Lung (tissue), 12 donors: ENCODE measurements around the gene LSM2. TPM values are rescaled to one million over a fixed set of nuclear protein-coding genes. Genes with fewer than 3 reads are reported as not detected.

Experiments used
- ATAC-seq: fragments of 200-7000 bp; cut with Tn5 transposase; one replicate; pipeline ENCODE4 v1.9.1; 2020; ENCODE audit warnings: moderate number of reproducible peaks; ENCODE audit not compliant: insufficient read depth, low FRiP score
- DNase-seq, 3 donors: peaks; one replicate each; pipeline ENCODE4 v3.0.0-alpha.2; 2013 to 2017
- H3K27ac ChIP-seq, 2 donors: one replicate each; pipeline ENCODE4 v1.5.1; 2013; ENCODE audit warnings: mild to moderate bottlenecking in 2 of 2, moderate library complexity in 2 of 2, control low read depth in 1 of 2, inconsistent platforms in 1 of 2, low read depth in 1 of 2, low read length in 1 of 2
- H3K27me3 ChIP-seq, 3 donors: one replicate each; pipeline ENCODE4 v1.5.1; 2013; ENCODE audit warnings: low read length in 2 of 3; ENCODE audit not compliant: control insufficient read depth in 3 of 3, insufficient read depth in 3 of 3
- H3K36me3 ChIP-seq, 4 donors: one replicate each; pipeline ENCODE4 v1.5.1; 2013; ENCODE audit warnings: low read length in 4 of 4, mild to moderate bottlenecking in 1 of 4, moderate library complexity in 1 of 4; ENCODE audit not compliant: control insufficient read depth in 4 of 4, insufficient read depth in 4 of 4
- H3K4me1 ChIP-seq, 5 donors: one replicate each; pipeline ENCODE4 v1.5.1; 2013; ENCODE audit warnings: low read length in 5 of 5, mild to moderate bottlenecking in 2 of 5, moderate library complexity in 1 of 5; ENCODE audit not compliant: control insufficient read depth in 5 of 5, insufficient read depth in 5 of 5
- H3K4me3 ChIP-seq: one replicate; pipeline ENCODE4 v1.5.1; 2013; ENCODE audit warnings: mild to moderate bottlenecking, control low read depth, moderate library complexity
- H3K9ac ChIP-seq, 2 donors: one replicate each; pipeline ENCODE4 v1.5.1; 2013; ENCODE audit warnings: low read length in 2 of 2, control low read depth in 1 of 2; ENCODE audit not compliant: insufficient read depth in 1 of 2
- H3K9me3 ChIP-seq, 4 donors: one replicate each; pipeline ENCODE4 v1.5.1; 2013; ENCODE audit warnings: low read length in 3 of 4, mild to moderate bottlenecking in 1 of 4, moderate library complexity in 1 of 4; ENCODE audit not compliant: control insufficient read depth in 4 of 4, insufficient read depth in 3 of 4
- WGBS, 2 donors: extraction: QIAGEN DNeasy Blood & Tissue Kit; methylation state at CpG; one replicate each; pipeline ENCODE4 v1.1.7; 2013; 5-methylcytosine and 5-hydroxymethylcytosine counted together
- polyA plus RNA-seq, 2 donors: library from polyadenylated mRNA; stranded (reverse); fragments of 200-250 nt; gene quantifications; one replicate each; pipeline ENCODE4 v1.2.1, GENCODE V29; 2013
- total RNA-seq, 2 donors: library from RNA; depleted of rRNA in 1 of 2; stranded (reverse); fragments of >200 nt in 1 of 2; gene quantifications; one replicate each; pipeline ENCODE4 v1.2.1, GENCODE V29; 2014 to 2021
- TF ChIP-seq, protein P1 (sequence below): IDR thresholded peaks from 2 replicates; pipeline ENCODE4 v1.5.1; 2012; ENCODE audit warnings: mild to moderate bottlenecking; ENCODE audit errors: control extremely low read depth, extremely low read depth
- donor health status: control.
- donor health status: control.
- donor health status: Bipolar disorder and iron deficiency.
- donor health status: healthy.
- donor health status: DM: yes; HTN: yes; CAD: no.

The LSM2 gene
- total and polyA plus RNA-seq, 4 donors: 22.0 to 66.7 (median 45.7) TPM

DNA sequence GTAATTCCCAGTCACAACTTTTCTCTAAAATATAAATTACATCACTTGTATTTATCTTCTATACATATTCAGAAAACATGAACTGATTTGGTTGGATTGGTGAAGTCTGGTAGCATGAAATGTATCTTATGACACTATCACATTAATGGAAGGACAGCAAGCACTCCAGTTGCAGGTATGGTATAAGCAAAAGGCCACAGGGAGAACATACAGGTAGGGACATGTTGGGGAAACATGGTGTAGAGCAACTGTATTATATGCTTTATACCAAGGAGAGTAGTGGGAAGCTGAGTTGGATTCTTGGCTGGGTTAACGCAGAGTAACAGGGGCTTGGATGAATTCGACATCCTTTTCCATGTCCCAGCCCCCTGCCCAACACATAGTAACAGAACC, 9.8 kb downstream of the LSM2 start:
- H3K4me1 ChIP-seq: peaks cover 0 to 13% (median 5%) of the 10 kb centered on the region in 5 donors
- H3K9me3 ChIP-seq: no peaks in the 10 kb centered on the region
- WGBS, 2 donors: 86 to 87% methylated on average over 2 of the region's 2 CpGs
- H3K9ac ChIP-seq: no peak overlapping the region
- DNase-seq (no peak), ATAC-seq (no peak)
- TF ChIP-seq, protein P1, sequence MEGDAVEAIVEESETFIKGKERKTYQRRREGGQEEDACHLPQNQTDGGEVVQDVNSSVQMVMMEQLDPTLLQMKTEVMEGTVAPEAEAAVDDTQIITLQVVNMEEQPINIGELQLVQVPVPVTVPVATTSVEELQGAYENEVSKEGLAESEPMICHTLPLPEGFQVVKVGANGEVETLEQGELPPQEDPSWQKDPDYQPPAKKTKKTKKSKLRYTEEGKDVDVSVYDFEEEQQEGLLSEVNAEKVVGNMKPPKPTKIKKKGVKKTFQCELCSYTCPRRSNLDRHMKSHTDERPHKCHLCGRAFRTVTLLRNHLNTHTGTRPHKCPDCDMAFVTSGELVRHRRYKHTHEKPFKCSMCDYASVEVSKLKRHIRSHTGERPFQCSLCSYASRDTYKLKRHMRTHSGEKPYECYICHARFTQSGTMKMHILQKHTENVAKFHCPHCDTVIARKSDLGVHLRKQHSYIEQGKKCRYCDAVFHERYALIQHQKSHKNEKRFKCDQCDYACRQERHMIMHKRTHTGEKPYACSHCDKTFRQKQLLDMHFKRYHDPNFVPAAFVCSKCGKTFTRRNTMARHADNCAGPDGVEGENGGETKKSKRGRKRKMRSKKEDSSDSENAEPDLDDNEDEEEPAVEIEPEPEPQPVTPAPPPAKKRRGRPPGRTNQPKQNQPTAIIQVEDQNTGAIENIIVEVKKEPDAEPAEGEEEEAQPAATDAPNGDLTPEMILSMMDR: no peak
- no peaks in the 10 kb centered on the region for H3K27me3 ChIP-seq
- no peak overlapping the region for H3K27ac ChIP-seq
- peaks cover 0 to 12% (median 10%) of the 10 kb centered on the region in 4 donors for H3K36me3 ChIP-seq
- no peak overlapping the region for H3K4me3 ChIP-seq

DNA sequence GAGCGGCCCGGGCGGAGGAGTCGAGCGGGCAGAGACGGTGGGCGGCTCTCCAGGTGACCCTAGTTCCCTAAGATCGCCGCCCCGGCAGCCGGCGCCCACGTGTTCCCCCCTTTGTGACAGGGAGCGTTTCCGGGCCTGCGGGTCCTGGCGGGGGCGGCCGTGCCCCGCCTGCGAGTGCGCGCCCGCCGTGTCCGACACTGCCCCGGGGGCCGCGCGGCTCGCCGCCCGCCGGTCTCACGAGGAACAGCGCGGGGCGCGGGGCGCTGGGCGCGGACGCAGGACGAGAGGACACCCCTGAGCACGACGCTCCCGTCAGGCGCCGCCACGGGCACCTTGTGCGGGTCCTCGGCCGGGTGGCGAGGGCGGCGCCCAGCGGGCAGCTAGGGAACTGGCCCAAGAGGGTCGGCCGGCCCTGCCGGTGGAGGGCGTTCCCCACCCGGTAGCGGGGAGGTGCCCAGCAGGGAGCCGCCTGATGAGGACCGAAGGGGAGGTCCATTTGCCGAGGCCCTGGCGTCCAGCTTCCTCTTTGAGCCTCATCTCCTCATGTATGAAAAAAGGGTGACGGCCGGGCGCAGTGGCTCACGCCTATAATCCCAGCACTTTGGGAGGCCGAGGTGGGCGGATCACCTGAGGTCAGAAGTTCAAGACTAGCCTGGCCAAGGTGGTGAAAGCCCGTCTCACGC, 11.0 kb downstream of the LSM2 start, which contains the start of gene VARS1:
TSS of gene VARS1 (minus strand) at position 137 of the 683 bp plus-strand sequence. CDS start 535 bp downstream, outside the sequence.
- Histone ChIP-seq H3K4me3 (peak within 1 kb of the TSS; percentile 71), H3K36me3 (peaks cover 0 to 14% (median 11%) of the 10 kb centered on the region in 4 donors), H3K27me3 (no peaks in the 10 kb centered on the region), H3K9ac (peak within 1 kb of the TSS; percentile 78 to 84), H3K27ac (peak within 1 kb of the TSS; percentile 97 to 99), H3K9me3 (no peaks in the 10 kb centered on the region), H3K4me1 (peaks cover 0 to 13% (median 5%) of the 10 kb centered on the region in 5 donors)
- 0 to 1% methylated on average over 50 to 75 of the region's 75 CpGs for WGBS, 2 donors
- TF ChIP-seq, protein P1: peak; percentile 57
- peak; percentile 87 to 93 (median 91) for DNase-seq
- peak; percentile 97 for ATAC-seq

GRCh38 chr6:31794866-31795615, 11.7 kb downstream of the LSM2 start:
- TF ChIP-seq, protein P1: no peak
- Histone ChIP-seq H3K4me3 (peak overlapping the region; percentile 71), H3K9ac (peak overlapping the region; percentile 78 to 84), H3K27ac (peak overlapping the region; percentile 97 to 99), H3K36me3 (peaks cover 0 to 14% (median 12%) of the 10 kb centered on the region in 4 donors), H3K4me1 (peaks cover 0 to 13% (median 5%) of the 10 kb centered on the region in 5 donors), H3K27me3 (no peaks in the 10 kb centered on the region), H3K9me3 (no peaks in the 10 kb centered on the region)
- 1 to 2% methylated on average over 39 to 44 of the region's 44 CpGs for WGBS, 2 donors
- peak in 2 of 3 donors; percentile 23 to 29 for DNase-seq
- peak; percentile 11 for ATAC-seq
